ENCODE results near the gene CARM1.

GRCh38 chr19:10870955-10871603, at the start of gene CARM1:
- TF ChIP-seq, protein P1, sequence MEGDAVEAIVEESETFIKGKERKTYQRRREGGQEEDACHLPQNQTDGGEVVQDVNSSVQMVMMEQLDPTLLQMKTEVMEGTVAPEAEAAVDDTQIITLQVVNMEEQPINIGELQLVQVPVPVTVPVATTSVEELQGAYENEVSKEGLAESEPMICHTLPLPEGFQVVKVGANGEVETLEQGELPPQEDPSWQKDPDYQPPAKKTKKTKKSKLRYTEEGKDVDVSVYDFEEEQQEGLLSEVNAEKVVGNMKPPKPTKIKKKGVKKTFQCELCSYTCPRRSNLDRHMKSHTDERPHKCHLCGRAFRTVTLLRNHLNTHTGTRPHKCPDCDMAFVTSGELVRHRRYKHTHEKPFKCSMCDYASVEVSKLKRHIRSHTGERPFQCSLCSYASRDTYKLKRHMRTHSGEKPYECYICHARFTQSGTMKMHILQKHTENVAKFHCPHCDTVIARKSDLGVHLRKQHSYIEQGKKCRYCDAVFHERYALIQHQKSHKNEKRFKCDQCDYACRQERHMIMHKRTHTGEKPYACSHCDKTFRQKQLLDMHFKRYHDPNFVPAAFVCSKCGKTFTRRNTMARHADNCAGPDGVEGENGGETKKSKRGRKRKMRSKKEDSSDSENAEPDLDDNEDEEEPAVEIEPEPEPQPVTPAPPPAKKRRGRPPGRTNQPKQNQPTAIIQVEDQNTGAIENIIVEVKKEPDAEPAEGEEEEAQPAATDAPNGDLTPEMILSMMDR (conservative IDR thresholded peaks at IDR 0.05; ENCODE audit: low read depth in 2 of 2): peak in 1 of 2 experiments; percentile 83; a peak in 2 of 4 replicates
- no peak for TF ChIP-seq EZH2phosphoT487 (IDR thresholded peaks at IDR 0.05; ENCODE audit: unreplicated experiment)
